ENCODE results near the gene CD164L2.

Gene CD164L2

GRCh38 chr1:27395441-27396195 lies 12.5 kb upstream of the CD164L2 start (continued):
- TF ChIP-seq ZNF776 (tag by site-specific recombination; IDR thresholded peaks at IDR 0.05; ENCODE audit: borderline replicate concordance) (no peak), CTCF (tag by site-specific recombination; IDR thresholded peaks at IDR 0.05) (peak; percentile 91), ZNF202 (tag by site-specific recombination; IDR thresholded peaks at IDR 0.05; ENCODE audit: borderline replicate concordance) (no peak), ZNF76 (tag by site-specific recombination; IDR thresholded peaks at IDR 0.05; ENCODE audit: borderline replicate concordance, low read depth) (0 out of 2 replicates have a peak, but pooled peaks have one; percentile 20), ZNF48 (tag by site-specific recombination; IDR thresholded peaks at IDR 0.05) (no peak), ZNF658 (tag by site-specific recombination; IDR thresholded peaks at IDR 0.05) (no peak), ZNF423 (tag by site-specific recombination; IDR thresholded peaks at IDR 0.05) (no peak), PRDM2 (tag by site-specific recombination; IDR thresholded peaks at IDR 0.05; ENCODE audit: borderline replicate concordance) (no peak), ZNF473 (tag by site-specific recombination; IDR thresholded peaks at IDR 0.05) (no peak), ZBTB17 (tag by site-specific recombination; IDR thresholded peaks at IDR 0.05) (no peak), GLIS2 (tag by site-specific recombination; IDR thresholded peaks at IDR 0.05) (no peak; the same call in 1 of the 2 replicates), ZNF398 (tag by site-specific recombination; IDR thresholded peaks at IDR 0.05) (no peak), ZNF548 (tag by site-specific recombination; IDR thresholded peaks at IDR 0.05) (no peak), ZNF138 (tag by site-specific recombination; IDR thresholded peaks at IDR 0.05; ENCODE audit: borderline replicate concordance) (no peak), GFI1B (tag by site-specific recombination; IDR thresholded peaks at IDR 0.05) (no peak), ZNF645 (tag by site-specific recombination; IDR thresholded peaks at IDR 0.05) (no peak), ZNF692 (tag by site-specific recombination; IDR thresholded peaks at IDR 0.05) (0 out of 2 replicates have a peak, but pooled peaks have one; percentile 16), ZNF785 (tag by site-specific recombination; IDR thresholded peaks at IDR 0.05) (no peak), ZNF19 (tag by site-specific recombination; IDR thresholded peaks at IDR 0.05; ENCODE audit: low read depth) (no peak), HIC1 (tag by site-specific recombination; IDR thresholded peaks at IDR 0.05) (no peak), ZNF292 (tag by site-specific recombination; IDR thresholded peaks at IDR 0.05; ENCODE audit: borderline replicate concordance, low read depth) (no peak), ZNF335 (tag by site-specific recombination; conservative IDR thresholded peaks at IDR 0.05) (no peak), ZEB2 (tag by site-specific recombination; IDR thresholded peaks at IDR 0.05) (no peak), ZNF843 (tag by site-specific recombination; IDR thresholded peaks at IDR 0.05) (no peak)

Measured in HEK293 (cell line).